Measurements from ENCODE around the gene MOBP. TPM values are rescaled to one million over a fixed set of nuclear protein-coding genes. Genes with fewer than 3 reads are reported as not detected.
A peak's percentile ranks its signal among the peaks of the same experiment; 100 is the strongest.

Gene MOBP
- total RNA-seq, 4 donors from 2014 or later = 0.20 to 2.5 (median 0.87) TPM; not detected in 1

GRCh38 chr3:39428745-39429201 is 38.7 kb upstream of the MOBP start:
- TF ChIP-seq, protein P1, sequence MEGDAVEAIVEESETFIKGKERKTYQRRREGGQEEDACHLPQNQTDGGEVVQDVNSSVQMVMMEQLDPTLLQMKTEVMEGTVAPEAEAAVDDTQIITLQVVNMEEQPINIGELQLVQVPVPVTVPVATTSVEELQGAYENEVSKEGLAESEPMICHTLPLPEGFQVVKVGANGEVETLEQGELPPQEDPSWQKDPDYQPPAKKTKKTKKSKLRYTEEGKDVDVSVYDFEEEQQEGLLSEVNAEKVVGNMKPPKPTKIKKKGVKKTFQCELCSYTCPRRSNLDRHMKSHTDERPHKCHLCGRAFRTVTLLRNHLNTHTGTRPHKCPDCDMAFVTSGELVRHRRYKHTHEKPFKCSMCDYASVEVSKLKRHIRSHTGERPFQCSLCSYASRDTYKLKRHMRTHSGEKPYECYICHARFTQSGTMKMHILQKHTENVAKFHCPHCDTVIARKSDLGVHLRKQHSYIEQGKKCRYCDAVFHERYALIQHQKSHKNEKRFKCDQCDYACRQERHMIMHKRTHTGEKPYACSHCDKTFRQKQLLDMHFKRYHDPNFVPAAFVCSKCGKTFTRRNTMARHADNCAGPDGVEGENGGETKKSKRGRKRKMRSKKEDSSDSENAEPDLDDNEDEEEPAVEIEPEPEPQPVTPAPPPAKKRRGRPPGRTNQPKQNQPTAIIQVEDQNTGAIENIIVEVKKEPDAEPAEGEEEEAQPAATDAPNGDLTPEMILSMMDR (IDR thresholded peaks at IDR 0.05) = no peak
- TF ChIP-seq POLR2A (IDR thresholded peaks at IDR 0.05) (no peak), EP300 (IDR thresholded peaks at IDR 0.05) (no peak)
- DNase-seq (ENCODE audit: low spot score in 2 of 2) = no peak
- Histone ChIP-seq H3K27ac (no peak overlapping the region), H3K36me3 (no peaks in the 10 kb centered on the region), H3K4me1 (no peaks in the 10 kb centered on the region), H3K9me3 (no peaks in the 10 kb centered on the region), H3K4me3 (no peak overlapping the region), H3K27me3 (no peaks in the 10 kb centered on the region)
- WGBS, 2 donors = 51 to 67% methylated on average over 14 to 22 of the region's 22 CpGs

DNA sequence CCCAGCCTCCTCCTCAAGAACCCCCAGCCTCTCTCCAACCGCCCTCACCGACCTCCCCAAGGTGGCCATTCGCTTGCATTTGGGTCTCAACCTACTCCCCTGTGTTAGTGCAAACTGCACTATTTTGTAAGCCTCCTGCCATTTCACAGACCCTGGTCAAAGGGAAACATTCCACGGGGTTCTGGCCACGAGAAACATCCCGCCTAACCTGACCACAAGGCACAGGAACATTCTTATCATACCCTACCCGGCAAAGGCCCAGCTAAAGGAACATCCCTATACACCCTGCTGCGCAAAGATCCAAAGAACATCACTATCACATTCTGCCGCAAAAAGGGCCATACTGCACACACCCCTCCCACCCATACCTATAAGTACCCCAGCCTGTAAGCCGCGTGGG is 38.0 kb upstream of the MOBP start:
- DNase-seq (ENCODE audit: low spot score in 2 of 2) = no peak
- Histone ChIP-seq H3K36me3 (no peaks in the 10 kb centered on the region), H3K4me1 (no peaks in the 10 kb centered on the region), H3K4me3 (no peak overlapping the region), H3K27me3 (no peaks in the 10 kb centered on the region), H3K27ac (no peak overlapping the region), H3K9me3 (no peaks in the 10 kb centered on the region)
- TF ChIP-seq EP300 (IDR thresholded peaks at IDR 0.05) = no peak
- TF ChIP-seq POLR2A (IDR thresholded peaks at IDR 0.05) = no peak
- TF ChIP-seq, protein P1 (IDR thresholded peaks at IDR 0.05) = no peak
- 86 to 95% methylated on average over 11 of the region's 11 CpGs for WGBS, 2 donors

- Histone ChIP-seq H3K4me1 (no peaks in the 10 kb centered on the region), H3K27me3 (no peaks in the 10 kb centered on the region), H3K4me3 (no peak overlapping the region), H3K36me3 (no peaks in the 10 kb centered on the region), H3K27ac (no peak overlapping the region), H3K9me3 (no peaks in the 10 kb centered on the region)
- 90 to 93% methylated on average over 5 of the region's 5 CpGs for WGBS, 2 donors
- no peak for DNase-seq (ENCODE audit: low spot score in 2 of 2)
- TF ChIP-seq EP300 (IDR thresholded peaks at IDR 0.05) (no peak), POLR2A (IDR thresholded peaks at IDR 0.05) (no peak)
- TF ChIP-seq, protein P1 (IDR thresholded peaks at IDR 0.05) = no peak
Observed at GRCh38 chr3:39432342-39432741, 35.1 kb upstream of the MOBP start.

- peak overlapping the region in 1 of 4 donors; percentile 56 for H3K27ac ChIP-seq
- TF ChIP-seq, protein P1 (IDR thresholded peaks at IDR 0.05) = no peak
- TF ChIP-seq EP300 (IDR thresholded peaks at IDR 0.05) (no peak), POLR2A (IDR thresholded peaks at IDR 0.05) (no peak)
- 61 to 74% methylated on average over 3 of the region's 3 CpGs for WGBS, 2 donors
Observed at GRCh38 chr3:39433642-39434041, 33.8 kb upstream of the MOBP start.

GRCh38 chr3:39434574-39434973 is 32.9 kb upstream of the MOBP start:
- Histone ChIP-seq H3K4me1 (no peaks in the 10 kb centered on the region), H3K27me3 (no peaks in the 10 kb centered on the region), H3K4me3 (no peak overlapping the region), H3K36me3 (no peaks in the 10 kb centered on the region), H3K9me3 (no peaks in the 10 kb centered on the region), H3K27ac (no peak overlapping the region)
- TF ChIP-seq EP300 (IDR thresholded peaks at IDR 0.05) = no peak
- 72 to 79% methylated on average over 4 to 5 of the region's 5 CpGs for WGBS, 2 donors
- DNase-seq (ENCODE audit: low spot score in 2 of 2) = no peak

More at GRCh38 chr3:39433642-39434041, 33.8 kb upstream of the MOBP start:
- Histone ChIP-seq H3K27me3 (no peaks in the 10 kb centered on the region), H3K4me3 (no peak overlapping the region), H3K36me3 (no peaks in the 10 kb centered on the region), H3K9me3 (no peaks in the 10 kb centered on the region), H3K4me1 (no peaks in the 10 kb centered on the region)
- no peak for DNase-seq (ENCODE audit: low spot score in 2 of 2)
